Mucosa of descending colon (tissue), 3 donors: ENCODE data around the gene KANSL3. TPM values are rescaled to one million over a fixed set of nuclear protein-coding genes. Genes with fewer than 3 reads are reported as not detected.

Experiments used
- ATAC-seq: fragments of 200-7000 bp; cut with Tn5 transposase; one replicate; pipeline ENCODE4 v1.9.1; 2020; ENCODE audit warnings: mild to moderate bottlenecking, moderate library complexity
- DNase-seq, 3 donors: peaks; one replicate each; pipeline ENCODE4 v3.0.0-alpha.2; 2020
- H3K36me3 ChIP-seq: fragments of 200-600 bp; one replicate; pipeline ENCODE4 v1.8.0; 2021; ENCODE audit warnings: low read depth, mild to moderate bottlenecking
- H3K4me1 ChIP-seq: fragments of 200-600 bp; one replicate; pipeline ENCODE4 v1.8.0; 2021; ENCODE audit warnings: low read depth, mild to moderate bottlenecking
- H3K4me3 ChIP-seq: fragments of 200-600 bp; one replicate; pipeline ENCODE4 v1.8.0; 2021; ENCODE audit warnings: mild to moderate bottlenecking
- H3K9me3 ChIP-seq: fragments of 200-600 bp; one replicate; pipeline ENCODE4 v1.8.0; 2021; ENCODE audit warnings: mild to moderate bottlenecking
- CTCF ChIP-seq: fragments of 200-600 bp; IDR thresholded peaks from one replicate; pipeline ENCODE4 v1.8.0; 2022; ENCODE audit warnings: antibody characterized with exemption, mild to moderate bottlenecking
- intact Hi-C, 2 donors: fragments of 100-400 bp; cut with DNase I in 1 of 2; cut with micrococcal nuclease in 1 of 2; formaldehyde crosslinking; loops; one replicate each; pipeline versions ENCODE4 v1.11.0 to v1.11.1; 2022; cut with DNase I, micrococcal nuclease
- total RNA-seq, 3 donors: library from RNA; stranded (reverse); fragmentation: NEBNext Ultra II Directional in 2 of 3; extraction: Animal tissue kit (Norgen Biotek cat#: 25700) in 2 of 3; gene quantifications; one replicate each; pipeline versions ENCODE4 v1.2.1 to v1.2.4, GENCODE V29; 2021 to 2023
- donor health status: DM: no; HTN: no; CAD: no; lungs with moderate emphysema.
- donor health status: DM: no; HTN: no; CAD: no.
- donor health status: DM: no; HTN: yes; CAD: no.

KANSL3 gene
- total RNA-seq, 3 donors from 2014 or later = 36.1 to 64.7 (median 49.2) TPM

GRCh38 chr2:96683972-96684820, 46.1 kb upstream of the KANSL3 start:
- DNase-seq = peak in 1 of 3 donors; percentile 5

GRCh38 chr2:96683307-96683706, 45.2 kb upstream of the KANSL3 start:
- no peak for ATAC-seq
- DNase-seq = no peak
- no peaks in the 10 kb centered on the region for H3K9me3 ChIP-seq
- no peak for TF ChIP-seq CTCF
- no peak overlapping the region for H3K4me3 ChIP-seq
- no peaks in the 10 kb centered on the region for H3K36me3 ChIP-seq
- no peaks in the 10 kb centered on the region for H3K4me1 ChIP-seq
- intact Hi-C loops = no loop called here

More at GRCh38 chr2:96683972-96684820, 46.1 kb upstream of the KANSL3 start:
- intact Hi-C loops = no loop called here
- no peak for TF ChIP-seq CTCF
- H3K4me1 ChIP-seq = no peaks in the 10 kb centered on the region
- no peaks in the 10 kb centered on the region for H3K36me3 ChIP-seq
- no peaks in the 10 kb centered on the region for H3K9me3 ChIP-seq
- no peak overlapping the region for H3K4me3 ChIP-seq
- ATAC-seq = no peak

- DNase-seq = no peak
- intact Hi-C loops = no loop called here
- Histone ChIP-seq H3K36me3 (no peaks in the 10 kb centered on the region), H3K4me1 (no peaks in the 10 kb centered on the region), H3K9me3 (no peaks in the 10 kb centered on the region), H3K4me3 (no peak overlapping the region)
- no peak for ATAC-seq
- TF ChIP-seq CTCF = no peak
Measured at GRCh38 chr2:96681540-96681939, 43.4 kb upstream of the KANSL3 start.

- Histone ChIP-seq H3K9me3 (no peaks in the 10 kb centered on the region), H3K4me3 (no peak overlapping the region), H3K4me1 (no peaks in the 10 kb centered on the region), H3K36me3 (no peaks in the 10 kb centered on the region)
- ATAC-seq (peak; percentile 60), DNase-seq (peak in 1 of 3 donors; percentile 15)
- intact Hi-C loops = no loop called here
- no peak for TF ChIP-seq CTCF
Measured at GRCh38 chr2:96680561-96681141, 42.5 kb upstream of the KANSL3 start.

- intact Hi-C loops = no loop called here
- peak in 1 of 3 donors; percentile 10 for DNase-seq
- no peak for TF ChIP-seq CTCF
- Histone ChIP-seq H3K9me3 (no peaks in the 10 kb centered on the region), H3K36me3 (no peaks in the 10 kb centered on the region), H3K4me1 (no peaks in the 10 kb centered on the region), H3K4me3 (no peak overlapping the region)
- peak; percentile 52 for ATAC-seq
Measured at GRCh38 chr2:96679848-96680247, 41.7 kb upstream of the KANSL3 start.
